CD1c-positive myeloid dendritic cell (primary cell): Measurements from ENCODE around the gene HDGFL2.

Experiments
- DNase-seq: peaks from one replicate; pipeline ENCODE4 v3.0.0-alpha.2; 2016; ENCODE audit errors: extremely low spot score

Gene HDGFL2

GRCh38 chr19:4499318-4499717, 27.2 kb downstream of the HDGFL2 start:
- no peak for DNase-seq

GRCh38 chr19:4499855-4500254, 27.8 kb downstream of the HDGFL2 start:
- no peak for DNase-seq

GRCh38 chr19:4500841-4501591, 28.9 kb downstream of the HDGFL2 start:
- no peak for DNase-seq

- DNase-seq = no peak
Measured at GRCh38 chr19:4501691-4502090, 29.6 kb downstream of the HDGFL2 start.

GRCh38 chr19:4502282-4503131, 30.4 kb downstream of the HDGFL2 start:
- DNase-seq = no peak

GRCh38 chr19:4503132-4503824, 31.2 kb downstream of the HDGFL2 start:
- no peak for DNase-seq

GRCh38 chr19:4503825-4504170, 31.7 kb downstream of the HDGFL2 start:
- no peak for DNase-seq

- DNase-seq = no peak
Measured at GRCh38 chr19:4504297-4504701, 32.2 kb downstream of the HDGFL2 start.

GRCh38 chr19:4504891-4505569, 32.9 kb downstream of the HDGFL2 start:
- DNase-seq = peak; percentile 74

GRCh38 chr19:4505570-4506448, 33.7 kb downstream of the HDGFL2 start:
- DNase-seq = no peak

GRCh38 chr19:4506449-4507149, 34.5 kb downstream of the HDGFL2 start:
- peak; percentile 38 for DNase-seq

GRCh38 chr19:4507150-4507452, 35.0 kb downstream of the HDGFL2 start:
- DNase-seq = no peak

GRCh38 chr19:4507804-4508203, 35.7 kb downstream of the HDGFL2 start:
- DNase-seq = no peak

- DNase-seq = no peak
Measured at GRCh38 chr19:4508698-4509097, 36.6 kb downstream of the HDGFL2 start.

- no peak for DNase-seq
Measured at GRCh38 chr19:4510435-4511255, 38.5 kb downstream of the HDGFL2 start.

- DNase-seq = no peak
Measured at GRCh38 chr19:4511300-4512054, 39.4 kb downstream of the HDGFL2 start.

GRCh38 chr19:4512070-4512469, 40.0 kb downstream of the HDGFL2 start:
- no peak for DNase-seq

- no peak for DNase-seq
Measured at GRCh38 chr19:4513248-4513647, 41.2 kb downstream of the HDGFL2 start.

- DNase-seq = no peak
Measured at GRCh38 chr19:4515732-4516131, 43.6 kb downstream of the HDGFL2 start.
